ENCODE data around the gene SAP25.

DNA sequence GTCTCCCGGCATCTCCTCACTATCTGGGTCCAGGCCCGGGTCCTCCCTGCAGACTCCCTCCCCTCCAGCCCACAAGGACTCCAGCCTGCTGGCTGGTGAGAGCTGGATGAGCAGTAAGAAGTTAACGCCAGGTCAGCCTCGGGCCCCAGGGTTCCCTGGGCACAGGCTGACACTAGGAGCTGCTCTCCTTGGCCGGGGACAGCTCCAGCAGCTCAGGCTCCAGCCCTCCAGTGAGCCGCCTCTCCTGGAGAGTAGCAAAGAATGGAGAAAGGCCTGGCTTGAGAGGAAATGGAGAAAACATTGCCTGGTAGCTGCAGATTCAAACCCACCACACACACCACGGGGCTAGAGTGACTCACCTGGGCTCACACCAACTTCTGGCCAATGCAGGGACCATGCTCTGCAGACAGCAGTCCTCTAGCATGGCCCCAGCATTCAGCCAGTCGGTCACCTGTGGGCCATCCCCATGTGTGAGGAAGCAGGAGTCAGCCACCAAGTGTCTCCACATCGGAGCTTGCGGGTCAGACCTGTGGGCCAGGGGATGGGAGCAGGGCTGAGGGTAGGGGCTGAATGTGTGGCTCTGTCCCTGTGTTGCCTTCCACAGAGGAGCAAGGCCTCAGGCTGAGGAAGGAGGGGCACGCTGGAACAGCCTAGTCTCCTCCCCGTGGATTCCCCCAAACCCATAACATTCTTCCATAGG, 6.5 kb downstream of the SAP25 start:
- TF ChIP-seq, protein P1, sequence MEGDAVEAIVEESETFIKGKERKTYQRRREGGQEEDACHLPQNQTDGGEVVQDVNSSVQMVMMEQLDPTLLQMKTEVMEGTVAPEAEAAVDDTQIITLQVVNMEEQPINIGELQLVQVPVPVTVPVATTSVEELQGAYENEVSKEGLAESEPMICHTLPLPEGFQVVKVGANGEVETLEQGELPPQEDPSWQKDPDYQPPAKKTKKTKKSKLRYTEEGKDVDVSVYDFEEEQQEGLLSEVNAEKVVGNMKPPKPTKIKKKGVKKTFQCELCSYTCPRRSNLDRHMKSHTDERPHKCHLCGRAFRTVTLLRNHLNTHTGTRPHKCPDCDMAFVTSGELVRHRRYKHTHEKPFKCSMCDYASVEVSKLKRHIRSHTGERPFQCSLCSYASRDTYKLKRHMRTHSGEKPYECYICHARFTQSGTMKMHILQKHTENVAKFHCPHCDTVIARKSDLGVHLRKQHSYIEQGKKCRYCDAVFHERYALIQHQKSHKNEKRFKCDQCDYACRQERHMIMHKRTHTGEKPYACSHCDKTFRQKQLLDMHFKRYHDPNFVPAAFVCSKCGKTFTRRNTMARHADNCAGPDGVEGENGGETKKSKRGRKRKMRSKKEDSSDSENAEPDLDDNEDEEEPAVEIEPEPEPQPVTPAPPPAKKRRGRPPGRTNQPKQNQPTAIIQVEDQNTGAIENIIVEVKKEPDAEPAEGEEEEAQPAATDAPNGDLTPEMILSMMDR (conservative IDR thresholded peaks at IDR 0.05 in 1 of 2, IDR thresholded peaks at IDR 0.05 in 1 of 2; ENCODE audit: extremely low read depth in 1 of 2, insufficient read depth in 1 of 2, low read depth in 1 of 2, low read length in 2 of 2) = no peak
- no peak for TF ChIP-seq EZH2 (IDR thresholded peaks at IDR 0.05; ENCODE audit: borderline replicate concordance, low read length)

All from mammary epithelial cell (primary cell).